Testis (tissue), 3 donors: ENCODE results near the gene SF3B4. TPM values are rescaled to one million over a fixed set of nuclear protein-coding genes. Genes with fewer than 3 reads are reported as not detected.
"Not testable (repeated sequence)": the region's sequence is repeated elsewhere in the genome, so short reads cannot be mapped to it uniquely, and the experiment has no call there.

Source experiments
- DNase-seq: peaks from one replicate; pipeline ENCODE4 v3.0.0-alpha.2; 2019
- H3K27ac ChIP-seq, 2 donors: fragments of 200-600 bp; sonication (generic); one replicate each; pipeline ENCODE4 v1.5.1; 2019
- H3K27me3 ChIP-seq: fragments of 200-600 bp; sonication (generic); one replicate; pipeline ENCODE4 v1.5.1; 2019
- H3K36me3 ChIP-seq: fragments of 200-600 bp; sonication (generic); one replicate; pipeline ENCODE4 v1.5.1; 2017; ENCODE audit warnings: low read depth; ENCODE audit errors: missing control alignments
- H3K4me1 ChIP-seq: fragments of 200-600 bp; sonication (generic); one replicate; pipeline ENCODE4 v1.5.1; 2019
- H3K4me3 ChIP-seq, 2 donors: fragments of 200-600 bp; sonication (generic); one replicate each; pipeline ENCODE4 v1.5.1; 2017 to 2019
- H3K9me3 ChIP-seq: fragments of 200-600 bp; sonication (generic); one replicate; pipeline ENCODE4 v1.5.1; 2017
- CTCF ChIP-seq, 3 experiments: fragments of 450-650 bp in 2 of 3; fragments of 200-600 bp in 1 of 3; sonication (generic) in 1 of 3; IDR thresholded peaks; one replicate each; pipeline ENCODE4 v1.5.1; 2016 to 2019; ENCODE audit warnings: antibody characterized with exemption in 3 of 3, mild to moderate bottlenecking in 2 of 3, moderate library complexity in 1 of 3
- POLR2A ChIP-seq: fragments of 450-650 bp; IDR thresholded peaks from one replicate; pipeline ENCODE4 v1.6.1; 2017; ENCODE audit warnings: antibody characterized with exemption, mild to moderate bottlenecking, moderate library complexity
- WGBS, 2 donors: methylation state at CpG; one replicate each; pipeline ENCODE4 v1.1.5; 2018; 5-methylcytosine and 5-hydroxymethylcytosine counted together
- intact Hi-C: fragments of 100-400 bp; cut with DNase I; formaldehyde crosslinking; loops from one replicate; pipeline ENCODE4 v1.15.1; 2023; ENCODE audit warnings: low total_unique reads
- polyA plus RNA-seq: library from polyadenylated mRNA; stranded (reverse); fragments of 350-450 nt; fragmentation: Illumina TruSeq; extraction: RNeasy Lipid Tissue Mini Kit (QIAGEN cat#74804); gene quantifications from one replicate; pipeline ENCODE4 v1.2.3, GENCODE V29; 2014; ENCODE audit warnings: low read depth, low replicate concordance; ENCODE audit not compliant: insufficient read depth
- total RNA-seq, 2 donors: library from RNA; depleted of rRNA; stranded (reverse); fragments of >200 nt; gene quantifications; one replicate each; pipeline ENCODE4 v1.2.3, GENCODE V29; 2016

The SF3B4 gene
- total and polyA plus RNA-seq, 3 donors from 2014 or later, result 30.2 to 121 (median 32.1) TPM

GRCh38 chr1:149888247-149888998 lies 39.2 kb downstream of the SF3B4 start:
- DNase-seq, result peak; percentile 85
- Histone ChIP-seq H3K27me3 (no peaks in the 10 kb centered on the region), H3K4me3 (peak overlapping the region; percentile 69 to 86), H3K4me1 (peaks cover 5% of the 10 kb centered on the region), H3K9me3 (no peaks in the 10 kb centered on the region), H3K27ac (peak overlapping the region; percentile 97 to 100), H3K36me3 (no peaks in the 10 kb centered on the region)
- 1% methylated on average over 28 of the region's 28 CpGs for WGBS, 2 donors
- intact Hi-C loops, result no loop called here
- TF ChIP-seq CTCF (IDR thresholded peaks at IDR 0.05), result peak; percentile 20 to 54 (median 46)
- peak; percentile 92 for TF ChIP-seq POLR2A

GRCh38 chr1:149887456-149888246 lies 40.0 kb downstream of the SF3B4 start:
- no peaks in the 10 kb centered on the region for H3K9me3 ChIP-seq
- WGBS, 2 donors, result 0% methylated on average over 44 to 46 of the region's 46 CpGs
- H3K4me3 ChIP-seq, result peak overlapping the region; percentile 69 to 86
- intact Hi-C loops, result no loop called here
- peak overlapping the region; percentile 97 to 100 for H3K27ac ChIP-seq
- no peaks in the 10 kb centered on the region for H3K36me3 ChIP-seq
- H3K27me3 ChIP-seq, result no peaks in the 10 kb centered on the region
- TF ChIP-seq POLR2A (peak; percentile 36), CTCF (IDR thresholded peaks at IDR 0.05) (peak in 1 of 3 experiments; percentile 3)
- DNase-seq, result peak; percentile 96
- peaks cover 5% of the 10 kb centered on the region for H3K4me1 ChIP-seq

GRCh38 chr1:149887196-149887455 lies 40.5 kb downstream of the SF3B4 start:
- whole genome bisulfite sequencing, 2 donors, result 0% methylated on average over 10 to 13 of the region's 13 CpGs
- Histone ChIP-seq H3K27ac (peak overlapping the region; percentile 97 to 100), H3K4me3 (peak overlapping the region; percentile 69 to 86)
- H3K36me3 ChIP-seq, DNase-seq, H3K27me3 ChIP-seq, H3K4me1 ChIP-seq, intact Hi-C loops, H3K9me3 ChIP-seq: not testable (repeated sequence)

GRCh38 chr1:149886396-149887195 lies 41.0 kb downstream of the SF3B4 start:
- WGBS, 2 donors, result 0 to 1% methylated on average over 44 to 62 of the region's 62 CpGs
- TF ChIP-seq CTCF (IDR thresholded peaks at IDR 0.05) (no peak), POLR2A (peak; percentile 99)
- Histone ChIP-seq H3K27ac (peak overlapping the region; percentile 97 to 100), H3K9me3 (no peaks in the 10 kb centered on the region), H3K4me3 (peak overlapping the region; percentile 69 to 86), H3K4me1 (peaks cover 5% of the 10 kb centered on the region), H3K36me3 (no peaks in the 10 kb centered on the region), H3K27me3 (no peaks in the 10 kb centered on the region)
- peak; percentile 97 for DNase-seq
- intact Hi-C loops, result no loop called here

- DNase-seq, H3K9me3 ChIP-seq, H3K27me3 ChIP-seq, intact Hi-C loops, H3K36me3 ChIP-seq, H3K4me1 ChIP-seq: not testable (repeated sequence)
- WGBS, 2 donors, result 1% methylated on average over 19 of the region's 19 CpGs; no CpG with 5 or more reads in 1 of the 2 donors
- Histone ChIP-seq H3K4me3 (peak overlapping the region; percentile 63 to 86), H3K27ac (peak overlapping the region; percentile 94 to 100)
These were observed 41.5 kb downstream of the SF3B4 start for GRCh38 chr1:149886121-149886395.
